ENCODE data around the gene FAHD1. TPM values are rescaled to one million over a fixed set of nuclear protein-coding genes. Genes with fewer than 3 reads are reported as not detected.

Gene FAHD1
- total and polyA plus RNA-seq, 9 of the 15 experiments (the other 6 are each of a cell fraction or from before 2014, with no cell fraction given), result 2.2 to 20.9 (median 10.7) TPM

- TF ChIP-seq ZBTB11 (CRISPR knock-in tag; IDR thresholded peaks at IDR 0.05) (no peak), ZC3H11A (IDR thresholded peaks at IDR 0.05; ENCODE audit: low read depth, low read length) (no peak), POLR3G (IDR thresholded peaks at IDR 0.05; ENCODE audit: extremely low read depth, insufficient read length, insufficient replicate concordance) (no peak), ZNF3 (CRISPR knock-in tag; IDR thresholded peaks at IDR 0.05) (no peak), TGIF2 (CRISPR knock-in tag; IDR thresholded peaks at IDR 0.05) (no peak), ZNF589 (CRISPR knock-in tag; IDR thresholded peaks at IDR 0.05; ENCODE audit: low read depth) (no peak), NR2C2 (CRISPR knock-in tag; IDR thresholded peaks at IDR 0.05) (no peak), NR2C2 (tag; IDR thresholded peaks at IDR 0.05) (no peak), ELF1 (tag; IDR thresholded peaks at IDR 0.05) (no peak), SPI1 (IDR thresholded peaks at IDR 0.05; ENCODE audit: borderline replicate concordance, low read depth, low read length) (no peak), USF1 (CRISPR knock-in tag; IDR thresholded peaks at IDR 0.05) (no peak), CEBPZ (IDR thresholded peaks at IDR 0.05; ENCODE audit: borderline replicate concordance, low read depth, low read length) (no peak), HEY1 (CRISPR knock-in tag; IDR thresholded peaks at IDR 0.05; ENCODE audit: borderline replicate concordance) (no peak), POLR2A (conservative IDR thresholded peaks at IDR 0.05) (peak; percentile 59)
- TF ChIP-seq, protein P1, sequence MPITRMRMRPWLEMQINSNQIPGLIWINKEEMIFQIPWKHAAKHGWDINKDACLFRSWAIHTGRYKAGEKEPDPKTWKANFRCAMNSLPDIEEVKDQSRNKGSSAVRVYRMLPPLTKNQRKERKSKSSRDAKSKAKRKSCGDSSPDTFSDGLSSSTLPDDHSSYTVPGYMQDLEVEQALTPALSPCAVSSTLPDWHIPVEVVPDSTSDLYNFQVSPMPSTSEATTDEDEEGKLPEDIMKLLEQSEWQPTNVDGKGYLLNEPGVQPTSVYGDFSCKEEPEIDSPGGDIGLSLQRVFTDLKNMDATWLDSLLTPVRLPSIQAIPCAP (CRISPR knock-in tag; IDR thresholded peaks at IDR 0.05; ENCODE audit: borderline replicate concordance), result no peak
- TF ChIP-seq, protein P2, sequence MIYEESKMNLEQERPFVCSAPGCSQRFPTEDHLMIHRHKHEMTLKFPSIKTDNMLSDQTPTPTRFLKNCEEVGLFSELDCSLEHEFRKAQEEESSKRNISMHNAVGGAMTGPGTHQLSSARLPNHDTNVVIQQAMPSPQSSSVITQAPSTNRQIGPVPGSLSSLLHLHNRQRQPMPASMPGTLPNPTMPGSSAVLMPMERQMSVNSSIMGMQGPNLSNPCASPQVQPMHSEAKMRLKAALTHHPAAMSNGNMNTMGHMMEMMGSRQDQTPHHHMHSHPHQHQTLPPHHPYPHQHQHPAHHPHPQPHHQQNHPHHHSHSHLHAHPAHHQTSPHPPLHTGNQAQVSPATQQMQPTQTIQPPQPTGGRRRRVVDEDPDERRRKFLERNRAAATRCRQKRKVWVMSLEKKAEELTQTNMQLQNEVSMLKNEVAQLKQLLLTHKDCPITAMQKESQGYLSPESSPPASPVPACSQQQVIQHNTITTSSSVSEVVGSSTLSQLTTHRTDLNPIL (CRISPR knock-in tag; IDR thresholded peaks at IDR 0.05), result no peak
Measured at GRCh38 chr16:1781758-1782407, 45.1 kb upstream of the FAHD1 start (continued).

Data from K562 (cell line).